A204.1 (cell line): Measurements from ENCODE around the gene CP.
"Not testable (repeated sequence)": the region's sequence is repeated elsewhere in the genome, so short reads cannot be mapped to it uniquely, and the experiment has no call there.

Experiments used
- FAIRE-seq: peaks from 2 replicates; lab custom pipeline; 2012; peaks lifted over from hg19 to GRCh38; lab: Jason Lieb, UNC

CP gene

DNA sequence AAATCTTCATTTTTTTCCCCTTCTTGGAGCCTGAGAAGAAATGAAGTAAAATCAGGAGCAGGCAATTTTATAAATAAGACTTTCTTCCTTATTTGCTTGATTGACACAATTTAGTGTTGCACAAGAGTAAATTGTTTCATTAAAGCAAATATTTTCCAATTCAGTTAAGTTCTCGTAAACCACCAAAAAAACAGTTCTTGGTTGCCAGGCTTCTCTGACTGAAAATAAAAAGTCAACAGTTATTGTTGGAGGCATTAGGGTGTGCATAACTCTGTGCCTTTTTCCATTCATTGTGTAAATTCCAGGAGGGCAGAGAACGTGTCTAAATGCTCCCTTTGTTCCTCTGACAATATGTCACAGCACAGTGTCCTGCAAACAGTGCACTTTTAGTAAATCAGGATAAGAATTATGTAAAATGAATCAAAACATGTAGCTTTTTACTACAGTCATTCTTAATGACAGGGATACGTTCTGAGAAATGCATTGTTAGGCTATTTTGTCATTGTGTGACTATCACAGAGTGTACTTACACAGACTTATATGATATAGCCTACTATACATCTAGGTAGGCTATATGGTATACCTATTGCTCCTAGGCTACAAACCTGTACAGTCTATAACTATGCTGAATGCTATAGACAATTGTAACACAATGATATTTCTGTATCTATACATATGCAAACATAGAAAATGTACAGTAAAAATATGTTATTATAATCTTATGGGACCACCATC, at the start of gene CP:
Gene CP (minus strand): TSS at position 47 of the 735 bp plus-strand sequence. CDS start 37 bp downstream, at position 10.
- FAIRE-seq: no peak

DNA sequence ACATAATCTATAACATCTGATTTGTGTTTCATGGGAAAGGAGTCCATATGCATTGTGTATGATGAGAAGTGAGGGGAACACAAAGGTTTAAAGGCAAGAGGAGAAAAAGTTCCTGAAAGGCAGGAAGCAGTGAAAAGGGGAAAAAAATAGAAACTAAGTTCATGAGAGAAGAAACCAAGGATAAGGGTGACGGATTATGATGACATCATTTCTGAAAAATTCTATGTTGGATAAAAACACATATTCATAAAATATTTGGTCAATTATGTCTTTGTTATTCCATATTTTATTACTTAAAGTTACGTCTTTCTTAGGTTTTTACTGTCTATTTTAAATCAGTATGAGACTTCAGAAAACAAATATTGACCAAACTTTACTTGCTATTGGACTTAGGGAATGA, 48.6 kb upstream of the CP start:
- FAIRE-seq: no peak

DNA sequence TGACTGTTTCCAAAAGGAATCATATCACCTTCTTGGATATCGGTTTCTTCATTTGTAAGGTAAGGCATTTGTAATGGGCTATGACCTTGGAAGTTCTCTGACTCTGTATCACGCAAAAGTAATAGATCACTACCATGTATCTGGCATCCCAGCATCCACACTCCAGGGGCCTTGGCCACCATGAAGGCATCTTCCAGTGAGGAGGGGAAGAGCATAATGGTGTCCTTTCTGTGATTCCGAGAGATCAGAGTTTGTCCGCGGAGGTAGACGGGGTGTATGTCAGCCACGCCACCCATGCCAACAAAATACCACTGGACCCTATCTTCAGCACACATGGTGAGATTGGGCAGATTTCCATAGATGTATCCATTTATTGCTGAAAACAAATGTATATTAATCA, 48.1 kb upstream of the CP start:
- FAIRE-seq: no peak

DNA sequence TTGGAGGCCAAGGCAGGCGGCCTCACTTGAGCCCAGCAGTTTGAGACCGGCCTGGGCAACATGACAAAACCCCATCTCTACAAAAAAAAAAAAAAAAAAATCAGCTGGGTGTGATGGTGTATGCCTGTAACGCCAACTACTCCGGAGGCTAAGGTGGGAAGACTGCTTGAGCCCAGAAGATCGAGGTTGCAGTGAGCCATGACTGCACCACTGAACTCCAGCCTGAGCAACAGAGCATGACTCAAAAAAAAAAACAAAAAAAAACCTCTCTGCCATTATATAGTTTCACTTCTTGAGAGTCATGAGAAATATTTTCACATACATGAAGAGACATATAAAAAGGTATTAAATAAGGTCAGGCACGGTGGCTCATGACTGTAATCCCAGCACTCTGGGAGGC, 45.9 kb upstream of the CP start:
- FAIRE-seq: no peak

DNA sequence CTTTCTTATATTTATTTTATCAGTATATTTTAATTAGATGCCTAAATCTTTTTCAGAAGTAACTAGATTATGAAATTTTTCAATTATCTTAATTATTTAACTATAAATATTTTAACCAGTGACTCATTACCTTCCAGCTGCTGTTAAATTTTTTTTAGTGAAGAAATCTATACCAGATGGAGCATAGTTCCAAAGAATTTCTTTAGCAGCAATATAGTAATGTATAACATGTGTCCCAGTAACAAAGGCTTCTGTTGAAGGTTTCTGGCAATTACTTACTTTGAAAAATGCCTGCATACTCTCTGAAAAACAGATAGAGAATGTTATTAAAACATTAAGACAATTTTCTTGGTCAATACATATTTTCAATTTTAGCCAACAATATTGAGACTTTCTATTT, 45.1 kb upstream of the CP start:
- peak; percentile 88 for FAIRE-seq

DNA sequence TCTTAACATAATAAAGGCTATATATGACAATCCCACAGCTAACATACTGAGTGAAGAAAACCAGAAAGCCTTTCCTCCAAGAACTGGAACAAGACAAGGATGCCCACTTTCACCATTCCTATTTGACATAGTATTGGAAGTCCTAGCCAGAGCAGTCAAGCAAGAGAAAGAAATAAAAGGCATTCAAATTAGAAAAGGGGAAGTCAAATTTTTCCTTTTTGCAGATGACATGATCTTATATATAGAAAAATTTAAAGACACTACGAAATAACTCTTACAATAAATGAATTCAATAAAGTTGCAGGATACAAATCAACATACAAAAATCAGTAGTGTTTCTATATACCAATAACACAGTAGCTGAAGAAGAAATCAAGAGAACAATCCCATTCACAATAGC, 42.2 kb upstream of the CP start:
- no peak for FAIRE-seq

DNA sequence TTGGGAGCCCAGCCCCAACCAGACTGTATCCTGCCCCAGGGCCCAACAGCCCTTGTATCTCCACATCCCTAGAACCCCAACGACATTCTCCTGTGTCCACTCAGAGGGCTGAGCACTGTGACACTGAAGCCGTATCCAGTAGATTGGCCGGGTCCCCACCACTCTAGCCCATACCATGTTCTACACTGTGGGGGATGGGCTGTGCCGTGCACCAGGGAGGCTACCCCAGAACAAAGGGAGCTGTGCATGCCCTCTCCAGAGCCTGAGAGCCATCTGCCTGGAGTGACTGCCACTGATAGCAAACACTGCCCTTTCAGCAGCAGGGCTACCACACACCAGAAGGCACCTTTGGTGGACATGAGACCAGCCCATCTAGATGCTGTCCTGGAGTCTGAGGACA, 37.1 kb upstream of the CP start:
- FAIRE-seq: no peak

DNA sequence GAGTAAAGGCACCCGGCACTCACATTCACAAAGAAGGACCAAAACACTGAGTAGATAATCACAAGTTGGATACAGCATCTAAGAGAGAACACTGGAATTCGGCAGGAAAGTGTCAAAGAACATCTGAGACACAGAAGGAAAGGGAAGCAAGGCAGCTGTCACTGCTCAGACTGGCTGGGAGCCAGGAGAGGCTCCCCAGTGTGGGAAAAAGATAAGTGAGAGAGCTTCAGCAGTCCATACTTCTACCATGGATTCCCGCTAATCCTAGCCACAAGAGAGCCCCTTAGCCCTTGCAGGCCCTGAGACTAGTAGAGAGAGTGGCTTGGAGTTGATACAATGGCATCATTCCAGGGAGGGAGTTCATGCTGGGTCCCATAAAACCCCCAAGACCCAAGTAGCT, 36.7 kb upstream of the CP start:
- no peak for FAIRE-seq

DNA sequence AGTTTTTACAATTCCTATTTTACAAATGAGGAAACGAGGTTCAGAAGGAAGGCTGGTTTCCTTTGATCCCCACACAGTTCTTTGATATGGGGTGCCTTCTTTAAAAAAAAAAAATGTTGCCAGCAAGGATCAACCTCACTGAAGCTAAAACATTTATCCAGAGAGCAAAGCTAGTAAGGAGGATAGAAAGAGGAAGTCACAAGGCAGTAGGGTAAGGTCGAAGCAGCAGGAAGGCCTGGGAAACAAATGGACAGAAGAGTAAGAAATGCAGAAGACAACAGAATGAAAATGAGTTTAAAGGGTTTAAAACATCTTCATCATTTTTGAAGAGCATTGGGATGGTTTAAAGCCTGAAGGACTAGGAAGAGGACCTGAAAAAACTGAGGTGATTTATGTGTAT, 30.6 kb upstream of the CP start:
- no peak for FAIRE-seq

DNA sequence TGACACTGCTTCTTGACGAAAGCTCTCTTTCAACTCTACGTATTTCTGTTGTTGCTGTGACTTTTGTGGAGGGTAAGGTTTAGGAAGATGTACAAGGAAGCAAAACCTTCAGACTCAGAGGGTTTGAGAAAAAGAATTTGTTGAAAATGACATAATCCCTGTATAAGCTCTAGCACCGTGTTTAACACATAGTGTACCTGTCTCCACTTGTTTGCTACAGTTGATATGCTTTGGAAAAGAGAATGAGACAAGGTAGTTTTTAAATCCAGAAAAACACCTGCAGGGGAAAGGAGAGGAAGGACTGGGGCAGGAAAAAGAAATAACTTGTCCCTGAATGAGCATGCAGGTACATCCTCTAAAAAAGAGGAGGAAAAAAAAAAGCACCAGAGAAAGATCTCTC, 29.6 kb upstream of the CP start:
- FAIRE-seq: no peak

DNA sequence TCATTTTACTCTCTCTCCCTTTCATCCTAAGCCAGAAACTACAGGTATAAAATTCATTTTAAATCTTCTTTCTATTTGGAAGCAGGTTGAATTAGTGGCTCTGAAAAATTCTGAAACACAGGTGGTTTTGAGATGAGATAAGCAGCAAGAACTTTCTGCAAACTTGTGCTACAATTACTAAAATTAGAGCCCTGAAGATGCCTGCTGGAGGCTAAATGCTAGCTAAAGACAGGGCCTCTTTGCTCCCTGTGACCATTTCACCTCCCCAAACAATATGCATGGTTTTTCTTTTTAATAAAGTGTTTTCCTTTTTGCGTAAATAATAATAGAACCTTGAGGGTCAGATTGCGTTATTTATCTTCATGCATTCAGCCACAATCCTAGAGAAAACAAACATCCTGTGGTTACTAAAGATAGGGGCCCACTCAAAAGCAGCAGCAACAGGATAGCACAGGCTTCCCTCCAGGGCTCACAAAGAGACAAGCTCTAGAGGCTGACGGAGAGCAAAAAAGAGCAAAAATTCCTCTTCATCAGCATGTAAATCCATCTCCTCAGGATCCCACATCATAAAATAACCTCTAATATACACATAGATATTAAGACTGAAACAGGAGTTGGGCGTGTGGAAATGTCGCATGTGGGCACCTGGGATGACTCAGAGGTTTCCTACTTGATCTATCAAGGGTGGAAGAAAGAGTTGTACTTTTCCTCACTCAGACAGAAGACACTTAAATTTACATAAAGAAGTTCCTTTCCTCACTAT, 26.5 kb upstream of the CP start:
- FAIRE-seq: no peak

DNA sequence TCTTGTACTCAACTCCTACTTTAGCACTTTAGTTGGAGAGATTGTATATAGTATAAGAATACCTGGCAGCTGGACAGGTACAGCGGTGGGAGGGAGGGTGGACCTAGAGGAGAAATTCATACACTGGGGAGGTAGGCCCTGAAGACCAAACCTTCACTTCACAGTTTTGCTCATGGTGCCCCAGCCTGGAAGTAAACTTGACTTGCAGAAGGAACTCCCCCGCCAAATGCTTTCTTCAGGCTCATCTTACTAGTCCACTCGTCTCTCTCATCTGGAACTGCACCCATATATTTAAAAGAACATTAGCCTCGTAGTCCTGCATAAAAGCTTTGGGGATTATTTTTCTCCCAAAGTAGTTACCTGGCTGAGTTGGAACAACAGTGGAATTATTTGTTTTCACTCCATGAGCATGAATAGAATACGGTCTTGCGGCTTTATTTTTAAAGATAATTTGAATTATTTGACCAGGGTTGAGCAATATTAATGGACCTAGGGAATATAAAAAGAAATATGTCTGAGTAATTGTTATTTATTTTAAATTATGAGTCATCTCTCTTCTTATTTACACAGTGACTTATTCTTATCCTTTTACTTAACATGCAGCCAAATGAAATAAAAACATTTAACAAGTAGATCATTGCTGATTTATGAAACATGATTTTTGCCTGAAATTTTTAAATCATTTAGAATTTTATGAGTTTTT, 25.5 kb upstream of the CP start:
- FAIRE-seq: peak; percentile 91

DNA sequence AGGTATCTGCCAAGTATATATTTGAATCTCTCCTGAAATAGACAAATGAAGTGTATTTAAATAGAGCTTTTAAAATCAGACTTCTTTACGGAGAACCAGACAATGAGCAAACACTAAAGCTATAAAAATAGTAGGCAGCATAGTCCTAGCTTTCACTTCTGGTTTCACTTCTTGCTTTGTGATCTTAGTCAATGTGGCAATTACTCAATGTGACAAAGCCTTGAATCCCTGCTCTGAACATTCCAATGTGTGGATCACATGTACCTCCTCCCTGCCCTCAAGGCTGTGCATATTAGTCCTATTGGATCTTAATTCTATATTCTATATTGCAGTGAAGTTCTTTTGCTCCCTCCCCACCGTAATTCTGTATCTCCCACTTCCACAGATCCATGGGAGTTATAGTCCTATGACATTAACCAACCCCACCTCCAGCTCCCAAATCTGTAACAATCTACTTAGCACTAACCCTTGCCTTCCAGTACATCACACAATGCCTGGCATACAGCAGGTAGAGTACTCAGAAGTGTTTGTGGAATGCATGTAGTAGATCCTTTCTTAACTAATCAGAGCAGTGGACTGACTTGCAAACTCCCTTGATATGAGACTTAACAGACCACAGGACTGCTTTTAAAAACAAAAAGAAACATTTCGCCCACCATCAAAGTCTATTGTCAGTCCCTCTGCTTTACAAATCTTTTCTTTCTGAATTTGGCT, 24.3 kb upstream of the CP start:
- no peak for FAIRE-seq

DNA sequence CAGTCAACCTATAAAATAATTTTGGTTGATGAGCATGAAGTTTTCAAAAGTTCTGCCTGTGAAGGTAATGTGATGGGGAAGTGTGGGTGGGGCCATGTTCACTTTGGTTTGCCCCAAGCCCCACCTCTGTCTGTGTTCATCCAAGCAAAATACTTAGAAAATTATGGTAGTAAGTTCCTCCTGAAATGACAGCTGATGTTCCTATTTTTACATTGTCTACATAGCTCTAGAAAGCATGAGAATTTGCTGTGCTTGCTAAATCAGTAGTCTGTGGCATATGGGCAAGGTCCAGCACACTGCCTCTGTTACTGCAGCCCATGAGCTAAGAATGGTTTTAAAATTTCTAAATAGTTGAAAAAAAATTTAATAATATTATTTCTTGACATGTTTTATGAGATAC, 21.9 kb upstream of the CP start:
- no peak for FAIRE-seq

DNA sequence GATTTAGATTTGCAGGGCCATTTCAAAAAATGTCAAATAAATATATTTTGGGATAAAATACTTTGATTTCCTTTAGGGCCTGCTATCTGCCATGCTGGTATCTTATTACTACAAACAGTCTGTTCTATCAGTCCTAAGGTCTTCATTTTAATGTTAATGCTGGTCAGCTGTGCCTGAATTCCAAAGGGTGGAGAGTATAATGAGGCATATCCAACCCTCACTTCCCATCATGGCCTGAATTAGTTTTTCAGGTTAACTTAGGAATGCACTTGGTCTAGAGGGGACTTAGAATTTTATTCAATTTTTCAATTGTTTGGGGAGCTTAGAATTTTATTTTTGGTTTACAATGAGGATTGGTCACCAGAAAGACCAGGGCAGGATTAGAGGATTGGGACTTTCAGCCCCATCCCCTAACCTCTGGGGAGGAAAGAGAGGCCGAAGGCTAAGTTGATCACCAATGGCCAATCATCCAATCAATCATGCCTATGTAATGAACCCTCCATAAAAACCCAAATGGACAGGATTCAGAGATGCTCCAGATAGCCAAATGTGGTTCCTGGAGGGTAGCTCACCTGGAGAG, 17.8 kb upstream of the CP start:
- no peak for FAIRE-seq

DNA sequence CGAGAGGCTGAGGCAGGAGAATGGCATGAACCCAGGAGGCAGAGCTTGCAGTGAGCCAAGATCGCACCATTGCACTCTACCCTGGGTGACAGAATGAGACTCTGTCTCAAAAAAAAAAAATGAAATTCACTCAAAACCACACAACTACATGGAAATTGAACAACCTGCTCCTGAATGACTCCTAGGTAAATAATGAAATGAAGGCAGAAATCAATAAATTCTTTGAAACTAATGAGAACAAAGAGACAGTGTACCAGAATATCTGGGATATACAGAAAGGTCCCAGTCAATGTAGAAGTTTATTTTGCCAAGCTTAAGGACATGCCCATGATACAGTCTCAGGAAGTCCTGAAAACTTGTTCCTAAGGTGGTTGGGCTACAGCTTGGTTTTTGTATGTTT, 16.6 kb upstream of the CP start:
- FAIRE-seq: not testable (repeated sequence)

DNA sequence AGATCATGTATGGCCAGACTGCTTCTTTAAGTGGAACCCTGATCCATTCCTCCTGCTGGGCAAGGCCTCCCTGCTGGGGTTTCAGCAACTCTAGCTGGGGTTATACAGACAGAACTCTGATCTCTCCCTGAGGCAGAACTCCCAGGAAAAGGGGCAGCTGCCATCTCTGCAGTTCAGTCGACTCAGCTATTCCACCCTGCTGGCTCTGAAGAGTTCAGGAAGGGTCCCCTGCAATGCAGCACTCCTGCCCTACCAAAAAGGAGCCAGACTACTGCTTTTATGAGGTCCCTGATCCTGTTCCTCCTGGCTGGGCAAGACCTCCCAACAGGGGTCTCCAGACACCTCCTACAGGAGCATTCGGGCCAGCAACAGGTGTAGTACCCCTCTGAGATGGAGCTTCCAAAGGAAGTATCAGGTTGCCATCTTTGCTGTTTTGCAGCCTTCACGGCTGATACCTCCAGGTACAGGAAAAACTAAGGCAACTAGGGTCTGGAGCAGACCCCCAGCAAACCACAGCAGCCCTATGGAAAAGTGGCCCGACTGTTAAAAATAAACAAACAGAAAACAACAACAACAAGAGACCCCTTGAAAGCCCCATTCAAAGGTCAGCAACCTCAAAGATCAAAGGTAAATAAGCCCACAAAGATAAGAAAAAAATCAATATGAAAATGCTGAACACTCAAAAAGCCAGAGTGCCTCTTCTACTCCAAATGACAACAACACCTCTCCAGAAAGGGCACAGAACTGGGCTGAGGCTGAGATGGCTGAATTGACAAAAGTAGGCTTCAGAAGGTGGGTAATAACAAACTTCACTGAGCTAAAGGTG, 14.2 kb upstream of the CP start:
- no peak for FAIRE-seq

DNA sequence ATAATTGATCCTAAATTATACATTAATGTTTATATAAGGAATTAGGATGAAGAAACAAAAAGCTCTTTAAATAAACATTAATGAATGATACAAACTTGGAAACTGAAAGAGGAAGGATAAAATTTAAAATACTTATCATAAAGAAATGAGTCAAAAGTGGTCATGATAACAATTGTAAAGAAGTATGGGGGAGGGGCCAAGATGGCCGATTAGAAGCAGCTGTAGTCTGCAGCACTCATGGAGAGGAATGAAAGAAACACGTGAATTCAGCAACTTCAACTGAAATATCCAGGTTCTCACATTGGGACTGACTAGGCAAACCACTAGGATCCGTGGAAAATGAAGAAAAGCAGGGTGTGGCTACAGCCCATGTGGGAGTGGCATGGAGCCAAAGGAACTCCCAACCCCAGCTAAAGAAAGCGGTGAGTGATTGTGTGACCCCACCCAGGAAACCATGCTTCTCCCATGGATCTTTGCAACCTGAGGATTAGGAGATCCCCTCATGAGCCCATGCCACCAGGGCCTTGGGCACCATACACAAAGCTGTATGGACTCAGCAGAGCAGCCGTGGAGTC, 13.1 kb upstream of the CP start:
- FAIRE-seq: no peak

DNA sequence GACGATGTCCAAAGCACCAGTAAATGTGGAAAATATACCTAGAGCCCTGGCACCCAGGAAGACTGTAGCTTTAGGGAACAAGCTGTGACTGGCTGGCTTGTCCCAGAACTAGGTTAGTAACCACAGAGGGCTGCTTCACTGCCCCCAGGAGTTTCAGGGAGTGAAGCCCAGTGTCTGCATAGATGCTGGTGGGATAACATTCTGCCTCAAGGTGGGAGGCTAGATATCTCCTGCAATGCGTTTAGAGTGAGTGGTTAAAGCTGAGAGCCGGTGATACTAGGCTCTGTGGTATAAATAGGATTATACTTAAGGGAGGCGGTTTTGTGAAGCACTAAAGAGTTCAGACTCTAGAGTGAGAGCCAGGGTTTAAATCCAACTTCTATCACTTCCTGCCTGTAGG, 11.7 kb upstream of the CP start:
- FAIRE-seq: no peak

DNA sequence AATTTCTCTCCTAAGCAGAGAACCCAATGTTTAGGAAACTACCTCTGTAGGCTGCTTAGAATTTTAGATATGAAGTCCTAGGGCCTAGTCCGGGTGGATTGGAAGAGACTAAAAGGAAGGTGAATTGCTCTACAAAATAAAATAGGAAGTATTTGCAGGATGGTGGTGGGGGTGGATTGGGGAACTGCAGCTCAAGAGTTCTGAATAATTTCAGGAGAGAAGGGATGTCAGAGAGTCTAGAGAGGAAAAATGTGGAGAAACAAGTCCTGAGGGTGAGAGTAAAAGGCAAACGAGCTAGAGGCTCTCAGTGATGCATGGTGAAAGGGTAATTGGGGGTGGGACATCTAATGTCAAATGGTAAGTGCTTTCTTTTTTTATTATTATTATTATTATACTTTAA, 10.2 kb upstream of the CP start:
- FAIRE-seq: no peak

DNA sequence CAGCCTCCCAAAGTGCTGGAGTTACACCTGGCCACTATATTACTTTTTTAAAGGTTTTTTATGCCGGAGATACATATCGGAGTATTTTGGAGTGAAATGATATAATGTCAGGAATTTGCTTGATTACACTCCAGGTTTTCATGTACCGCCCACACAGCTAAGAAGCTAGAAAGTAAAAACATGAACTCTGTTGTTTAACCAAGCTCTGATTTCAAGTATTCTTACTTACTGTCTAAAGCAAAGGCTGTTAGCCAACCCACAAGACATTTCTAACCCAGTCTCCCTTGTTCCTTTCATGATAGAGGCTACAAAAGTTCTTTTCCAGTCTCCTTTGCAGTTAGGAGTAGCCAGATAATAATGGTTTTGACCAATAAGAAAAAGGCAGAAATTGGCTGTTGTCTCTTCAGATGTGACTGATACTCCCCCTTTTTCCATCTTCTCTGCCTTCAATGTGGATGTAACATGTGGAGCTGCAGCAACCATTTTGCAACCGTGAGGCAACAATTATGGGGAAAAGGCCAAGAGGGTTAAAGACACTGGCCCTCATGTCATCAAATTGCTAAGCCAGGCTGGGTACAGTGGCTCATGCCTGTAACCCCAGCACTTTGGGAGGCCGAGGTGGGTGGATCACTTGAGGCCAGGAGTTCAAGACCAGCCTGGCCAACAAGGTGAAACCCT, 6.1 kb upstream of the CP start:
- FAIRE-seq: no peak
